Endothelial cell of hepatic sinusoid (primary cell): ENCODE results near the gene COL18A1.

Experiments used
- in situ Hi-C: cut with HindIII; loops from 2 replicates; pipeline ENCODE4 v1.10.0; 2017; ENCODE audit warnings: low sequenced_read_pairs

COL18A1 gene

GRCh38 chr21:45412909-45413611 is 8.1 kb downstream of the COL18A1 start:
- in situ Hi-C loops, result no loop called here

- in situ Hi-C loops, result no loop called here
Observed at GRCh38 chr21:45413922-45414321, 9.0 kb downstream of the COL18A1 start.

- in situ Hi-C loops, result no loop called here
Observed at GRCh38 chr21:45414396-45415187, 9.6 kb downstream of the COL18A1 start.

GRCh38 chr21:45415188-45415942 is 10.4 kb downstream of the COL18A1 start:
- in situ Hi-C loops, result no loop called here

GRCh38 chr21:45415943-45416611 is 11.1 kb downstream of the COL18A1 start:
- in situ Hi-C loops, result no loop called here

GRCh38 chr21:45416620-45417019 is 11.7 kb downstream of the COL18A1 start:
- in situ Hi-C loops, result no loop called here

GRCh38 chr21:45417256-45417950 is 12.4 kb downstream of the COL18A1 start:
- in situ Hi-C loops, result no loop called here

- in situ Hi-C loops, result no loop called here
Observed at GRCh38 chr21:45417951-45418300, 13.0 kb downstream of the COL18A1 start.

- in situ Hi-C loops, result no loop called here
Observed at GRCh38 chr21:45418301-45419071, 13.5 kb downstream of the COL18A1 start.

GRCh38 chr21:45419162-45419561 is 14.2 kb downstream of the COL18A1 start:
- in situ Hi-C loops, result no loop called here

GRCh38 chr21:45420061-45421041 is 15.4 kb downstream of the COL18A1 start:
- in situ Hi-C loops, result no loop called here

GRCh38 chr21:45421071-45421845 is 16.3 kb downstream of the COL18A1 start:
- in situ Hi-C loops, result no loop called here

- in situ Hi-C loops, result no loop called here
Observed at GRCh38 chr21:45421846-45422775, 17.1 kb downstream of the COL18A1 start.

GRCh38 chr21:45423201-45423955 is 18.4 kb downstream of the COL18A1 start:
- in situ Hi-C loops, result no loop called here

GRCh38 chr21:45423968-45424853 is 19.2 kb downstream of the COL18A1 start:
- in situ Hi-C loops, result no loop called here
